Renal pelvis (tissue), 4 donors: ENCODE measurements around the gene CR1. TPM values are rescaled to one million over a fixed set of nuclear protein-coding genes. Genes with fewer than 3 reads are reported as not detected.
"Not testable (repeated sequence)": the region's sequence is repeated elsewhere in the genome, so short reads cannot be mapped to it uniquely, and the experiment has no call there.

Experiments
- DNase-seq: peaks from one replicate; pipeline ENCODE4 v3.0.0-alpha.2; 2013
- polyA plus RNA-seq, 3 donors: library from polyadenylated mRNA; unstranded; fragments of 120-200 nt; gene quantifications; one replicate each; pipeline ENCODE4 v1.2.1, GENCODE V29; 2013; ENCODE audit not compliant: insufficient read length in 3 of 3

Gene CR1
- polyA plus RNA-seq, 3 donors: 16.4 to 22.8 (median 16.6) TPM

DNA sequence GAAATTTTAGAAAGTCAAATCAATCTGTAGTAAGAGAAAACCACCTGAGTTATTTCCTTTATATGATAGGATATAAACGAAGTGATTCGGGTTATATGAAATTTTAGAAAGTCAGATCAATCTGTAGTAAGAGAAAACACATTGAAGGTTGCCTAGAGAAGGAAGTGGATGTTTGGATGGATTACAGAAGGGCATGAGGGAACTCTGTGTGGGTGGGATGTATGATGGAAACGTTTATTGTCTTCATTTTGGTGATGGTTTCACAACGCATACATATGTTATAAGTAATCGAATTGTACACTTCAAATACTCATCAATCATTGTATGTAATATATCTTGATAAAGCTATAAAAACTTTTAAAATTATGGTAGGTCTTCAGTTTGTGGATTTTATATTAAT lies 5.1 kb downstream of the CR1 start:
- DNase-seq: no peak

- DNase-seq: no peak
Observed at GRCh38 chr1:207502726-207503125, 6.8 kb downstream of the CR1 start.

- DNase-seq: no peak
Observed at GRCh38 chr1:207503950-207504349, 8.0 kb downstream of the CR1 start.

GRCh38 chr1:207504438-207504837 lies 8.5 kb downstream of the CR1 start:
- no peak for DNase-seq

- no peak for DNase-seq
Observed at GRCh38 chr1:207510444-207510843, 14.5 kb downstream of the CR1 start.

GRCh38 chr1:207514890-207515289 lies 18.9 kb downstream of the CR1 start:
- DNase-seq: no peak

DNA sequence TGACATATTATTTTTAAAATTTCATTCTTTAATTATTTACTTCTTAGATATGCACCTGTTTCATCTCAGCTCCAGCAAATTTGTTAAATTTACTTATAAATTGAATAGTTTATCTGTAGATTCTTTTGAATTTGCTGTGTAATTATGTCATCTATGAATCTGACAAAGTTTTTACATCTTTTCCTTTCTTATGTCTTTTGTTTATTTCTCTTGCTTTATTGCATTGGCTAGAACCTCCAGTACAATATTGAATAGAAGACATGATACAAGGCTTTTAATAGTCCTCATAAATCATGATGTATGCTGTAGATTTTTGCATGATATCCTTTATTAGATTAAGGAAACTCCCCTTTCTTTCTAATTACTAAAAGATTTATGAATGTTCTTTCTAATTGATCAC lies 20.8 kb downstream of the CR1 start:
- DNase-seq: no peak

- DNase-seq: no peak
Observed at GRCh38 chr1:207518608-207519236, 22.8 kb downstream of the CR1 start.

DNA sequence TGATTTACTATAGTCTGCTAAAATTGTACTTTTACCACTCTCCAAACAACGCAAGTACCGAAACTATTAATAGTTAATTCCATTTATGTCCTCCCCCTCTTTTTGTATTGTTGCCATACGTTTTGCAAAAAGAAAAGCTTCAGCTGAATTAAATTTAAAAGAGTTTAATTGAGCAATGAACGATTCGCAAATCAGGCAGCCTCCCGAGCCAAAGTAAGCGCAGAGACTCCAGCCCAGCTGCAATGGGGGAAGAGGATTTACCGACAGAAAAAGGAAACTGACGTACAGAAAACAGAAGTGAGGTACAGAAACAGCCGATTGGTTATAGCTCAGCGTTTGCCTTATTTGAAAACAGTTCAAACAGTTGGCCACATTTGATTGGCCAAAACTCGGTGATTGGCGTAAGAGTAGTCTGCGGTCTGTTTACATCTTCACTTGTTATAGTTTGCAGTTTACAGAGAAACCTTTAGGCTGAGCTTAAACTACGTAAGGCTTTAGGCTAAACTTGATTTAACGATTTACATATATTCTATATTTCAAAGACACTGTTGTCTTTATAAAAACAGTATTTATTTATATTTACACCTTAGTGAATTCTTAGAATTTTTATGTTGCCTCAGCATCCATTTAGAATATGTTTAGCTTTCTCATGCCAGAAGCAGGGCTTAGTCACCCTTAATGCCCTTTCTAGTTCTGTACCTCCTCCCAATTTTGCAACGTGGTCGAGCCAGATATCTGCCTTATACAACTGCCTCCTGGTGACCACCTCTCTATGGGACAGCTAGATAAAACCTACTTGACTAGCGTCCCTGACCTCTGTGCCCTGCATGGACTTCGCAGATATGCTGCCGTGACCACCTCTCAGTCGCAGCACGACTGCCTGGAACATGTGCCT lies 23.8 kb downstream of the CR1 start:
- DNase-seq: no peak

DNA sequence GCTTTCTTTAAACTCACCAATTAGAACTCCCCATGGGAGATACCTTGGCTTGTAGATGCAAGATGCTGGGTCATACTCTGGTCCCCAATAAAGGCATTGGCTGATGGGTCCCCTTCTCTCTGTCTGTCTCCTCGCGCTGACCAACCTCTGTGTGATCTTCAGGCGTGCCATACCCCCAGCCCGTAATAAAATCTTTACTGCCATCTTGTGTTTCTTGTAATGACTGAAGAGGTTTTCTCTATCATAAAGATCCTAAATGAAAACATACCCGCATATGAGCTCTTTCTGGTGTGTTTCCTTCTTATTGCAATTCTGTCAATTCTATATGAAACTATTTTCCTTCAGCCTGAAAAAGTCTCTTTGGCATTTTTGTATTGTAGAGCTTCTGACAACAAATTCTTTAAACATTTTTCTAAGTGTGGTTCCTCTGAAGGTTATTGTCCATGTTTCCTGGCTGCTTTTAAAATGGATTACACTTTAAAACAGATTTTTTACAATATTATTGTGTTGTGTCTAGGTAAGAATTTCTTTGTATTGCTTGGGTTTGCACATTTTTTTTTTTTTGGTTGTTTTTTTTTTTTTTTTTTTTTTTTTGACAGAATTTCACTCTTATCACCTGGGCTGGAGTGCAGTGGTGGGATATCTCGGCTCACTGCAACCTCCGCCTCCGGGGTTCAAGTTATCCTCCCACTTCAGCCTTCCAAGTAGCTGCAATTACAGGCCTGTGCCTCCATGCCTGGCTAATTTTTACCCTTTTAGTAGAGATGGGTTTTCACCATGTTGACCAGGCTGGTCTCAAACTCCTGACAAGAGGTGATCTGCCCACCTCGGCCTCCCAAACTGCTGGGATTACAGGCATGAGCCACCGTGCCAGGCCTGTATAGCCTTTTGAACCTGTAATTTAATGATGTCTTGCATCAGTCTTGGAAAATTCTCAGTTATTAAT lies 24.7 kb downstream of the CR1 start:
- DNase-seq: not testable (repeated sequence)

DNA sequence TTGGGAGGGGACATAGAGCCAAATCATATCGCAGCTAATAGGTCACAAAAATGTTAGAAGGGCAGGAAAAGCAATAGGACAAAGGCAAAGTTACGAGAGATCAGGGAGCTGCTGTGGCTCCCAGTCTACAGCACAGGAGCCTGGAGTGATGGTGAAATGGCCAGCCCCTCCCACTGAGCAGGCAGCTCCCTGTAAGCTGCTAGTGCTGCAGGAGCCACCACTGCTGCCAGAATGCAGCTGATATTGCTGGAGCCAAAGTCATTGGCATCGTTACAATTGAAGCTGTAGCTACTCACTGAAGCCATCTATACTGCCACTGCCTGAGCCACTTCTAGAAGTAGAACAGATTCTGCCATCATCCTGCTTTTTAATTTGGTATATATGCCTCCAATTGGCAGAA lies 29.3 kb downstream of the CR1 start:
- DNase-seq: not testable (repeated sequence)

GRCh38 chr1:207528401-207528800 lies 32.4 kb downstream of the CR1 start:
- DNase-seq: not testable (repeated sequence)

GRCh38 chr1:207536263-207536662 lies 40.3 kb downstream of the CR1 start:
- not testable (repeated sequence) for DNase-seq

GRCh38 chr1:207546677-207547357 lies 50.9 kb downstream of the CR1 start:
- not testable (repeated sequence) for DNase-seq

DNA sequence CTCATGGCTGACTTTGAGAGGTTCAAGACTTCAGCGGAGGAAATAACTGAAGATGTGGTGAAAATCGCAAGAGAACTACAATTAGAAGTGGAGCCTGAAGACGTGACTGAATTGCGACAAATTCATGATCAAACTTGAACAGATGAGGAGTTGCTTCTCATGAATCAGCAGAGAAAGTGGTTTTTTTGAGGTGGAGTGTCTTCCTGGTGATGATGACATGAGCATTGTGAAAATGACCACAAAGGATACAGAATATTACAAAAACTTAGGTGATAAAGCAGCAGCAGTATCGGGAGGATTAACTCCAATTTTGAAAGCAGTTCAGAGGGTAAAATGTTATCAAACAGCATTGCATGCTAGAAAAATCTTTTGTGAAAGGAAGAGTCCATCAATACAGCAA lies 58.9 kb downstream of the CR1 start:
- DNase-seq: not testable (repeated sequence)

GRCh38 chr1:207565546-207566468 lies 69.8 kb downstream of the CR1 start:
- DNase-seq: no peak

- DNase-seq: not testable (repeated sequence)
Observed at GRCh38 chr1:207571926-207572325, 76.0 kb downstream of the CR1 start.

- not testable (repeated sequence) for DNase-seq
Observed at GRCh38 chr1:207573074-207573473, 77.1 kb downstream of the CR1 start.

- DNase-seq: not testable (repeated sequence)
Observed at GRCh38 chr1:207575381-207575780, 79.4 kb downstream of the CR1 start.

- DNase-seq: no peak
Observed at GRCh38 chr1:207578796-207579435, 83.0 kb downstream of the CR1 start.
